Astrocyte (in vitro differentiated cells and primary cell): Measurements from ENCODE around the gene CLPSL1. TPM values are rescaled to one million over a fixed set of nuclear protein-coding genes. Genes with fewer than 3 reads are reported as not detected.

Experiments
- DNase-seq: peaks from one replicate; pipeline ENCODE4 v3.0.0-alpha.2; 2010; ENCODE audit warnings: low read depth
- FAIRE-seq: peaks from 2 replicates; lab custom pipeline; 2011; peaks lifted over from hg19 to GRCh38; lab: Jason Lieb, UNC
- H2AFZ ChIP-seq: 2 replicates; pipeline ENCODE4 v1.6.0; 2012; ENCODE audit warnings: low read depth, low read length, inconsistent platforms
- H3K27ac ChIP-seq: 2 replicates; pipeline ENCODE4 v1.5.1; 2011; ENCODE audit warnings: low read depth, low read length, inconsistent platforms
- H3K27me3 ChIP-seq: 2 replicates; pipeline ENCODE4 v1.6.0; 2011; ENCODE audit warnings: low read length, inconsistent platforms; ENCODE audit not compliant: insufficient read depth
- H3K36me3 ChIP-seq: 2 replicates; pipeline ENCODE4 v1.5.1; 2011; ENCODE audit warnings: low read length, inconsistent platforms; ENCODE audit not compliant: insufficient read depth
- H3K4me1 ChIP-seq: 2 replicates; pipeline ENCODE4 v1.5.1; 2011; ENCODE audit warnings: low read length, inconsistent platforms; ENCODE audit not compliant: insufficient read depth
- H3K4me2 ChIP-seq: 2 replicates; pipeline ENCODE4 v1.6.0; 2012; ENCODE audit warnings: low read length, inconsistent platforms
- H3K4me3 ChIP-seq: 2 replicates; pipeline ENCODE4 v1.5.1; 2011; ENCODE audit warnings: low read depth, mild to moderate bottlenecking, low read length, inconsistent platforms; ENCODE audit not compliant: insufficient read depth
- H3K79me2 ChIP-seq: 2 replicates; pipeline ENCODE4 v1.6.0; 2012; ENCODE audit warnings: mild to moderate bottlenecking, low read length, inconsistent platforms; ENCODE audit not compliant: insufficient read depth
- H3K9ac ChIP-seq: 2 replicates; pipeline ENCODE4 v1.6.0; 2012; ENCODE audit warnings: mild to moderate bottlenecking, low read length, inconsistent platforms
- H3K9me3 ChIP-seq: 2 replicates; pipeline ENCODE4 v1.5.1; 2012; ENCODE audit warnings: low read depth, mild to moderate bottlenecking, low read length, inconsistent platforms; ENCODE audit not compliant: insufficient read depth
- H4K20me1 ChIP-seq: 2 replicates; pipeline ENCODE4 v1.6.0; 2012; ENCODE audit warnings: low read length, inconsistent platforms; ENCODE audit not compliant: insufficient read depth
- H3K27ac Mint-ChIP-seq: one replicate; pipeline ENCODE4 v1.8.0; 2021; ENCODE audit warnings: mild to moderate bottlenecking, mixed read lengths; ENCODE audit not compliant: unreplicated experiment
- H3K27me3 Mint-ChIP-seq: one replicate; pipeline ENCODE4 v1.8.0; 2021; ENCODE audit warnings: low read depth, mixed read lengths; ENCODE audit not compliant: unreplicated experiment
- H3K36me3 Mint-ChIP-seq: one replicate; pipeline ENCODE4 v1.8.0; 2021; ENCODE audit warnings: low read depth, mixed read lengths; ENCODE audit not compliant: unreplicated experiment
- H3K4me1 Mint-ChIP-seq: one replicate; pipeline ENCODE4 v1.8.0; 2021; ENCODE audit warnings: low read depth, mixed read lengths; ENCODE audit not compliant: unreplicated experiment
- H3K4me3 Mint-ChIP-seq: one replicate; pipeline ENCODE4 v1.8.0; 2021; ENCODE audit warnings: mild to moderate bottlenecking, moderate library complexity, mixed read lengths; ENCODE audit not compliant: unreplicated experiment
- H3K9me3 Mint-ChIP-seq: one replicate; pipeline ENCODE4 v1.8.0; 2021; ENCODE audit warnings: mild to moderate bottlenecking, mixed read lengths; ENCODE audit not compliant: unreplicated experiment
- CTCF ChIP-seq: IDR thresholded peaks from 2 replicates; pipeline ENCODE4 v1.5.1; 2011; ENCODE audit warnings: low read depth, mild to moderate bottlenecking, inconsistent platforms, low read length, moderate library complexity; ENCODE audit not compliant: insufficient read depth
- EZH2 ChIP-seq: IDR thresholded peaks from 2 replicates; pipeline ENCODE4 v1.6.1; 2012; ENCODE audit warnings: mild to moderate bottlenecking, low read length, inconsistent platforms; ENCODE audit not compliant: insufficient read depth
- total RNA-seq: library from RNA; stranded (reverse); gene quantifications from 2 replicates; pipeline ENCODE4 v1.2.1, GENCODE V29; 2021

The CLPSL1 gene
- total RNA-seq, 1 donor from 2014 or later = not detected

GRCh38 chr6:35808688-35809087, 27.9 kb downstream of the CLPSL1 start:
- Histone ChIP-seq H3K4me1 (peaks cover 14% of the 10 kb centered on the region), H3K9ac (no peak overlapping the region), H3K4me3 (no peak overlapping the region), H3K27me3 (peaks cover 3% of the 10 kb centered on the region), H3K9me3 (no peaks in the 10 kb centered on the region), H4K20me1 (no peaks in the 10 kb centered on the region), H3K27ac (no peak overlapping the region), H3K36me3 (no peaks in the 10 kb centered on the region), H3K79me2 (no peaks in the 10 kb centered on the region), H3K4me2 (no peak overlapping the region), H2AFZ (no peak overlapping the region)
- DNase-seq (no peak), FAIRE-seq (no peak)
- H3K27me3 Mint-ChIP-seq = peaks cover 25% of the 10 kb centered on the region
- no peak overlapping the region for H3K4me3 Mint-ChIP-seq
- TF ChIP-seq EZH2 (no peak), CTCF (no peak)
- H3K9me3 Mint-ChIP-seq = no peaks in the 10 kb centered on the region
- peaks cover 8% of the 10 kb centered on the region for H3K4me1 Mint-ChIP-seq
- no peak overlapping the region for H3K27ac Mint-ChIP-seq
- H3K36me3 Mint-ChIP-seq = peaks cover 1% of the 10 kb centered on the region

GRCh38 chr6:35809809-35810208, 29.0 kb downstream of the CLPSL1 start:
- H3K4me2 ChIP-seq = no peak overlapping the region
- no peaks in the 10 kb centered on the region for H3K36me3 ChIP-seq
- TF ChIP-seq EZH2 = no peak
- TF ChIP-seq CTCF = no peak
- Mint-ChIP-seq H3K27ac (no peak overlapping the region), H3K4me3 (no peak overlapping the region), H3K36me3 (peaks cover under 1% of the 10 kb centered on the region), H3K4me1 (peaks cover 8% of the 10 kb centered on the region), H3K9me3 (no peaks in the 10 kb centered on the region), H3K27me3 (peaks cover 28% of the 10 kb centered on the region)
- no peak overlapping the region for H2AFZ ChIP-seq
- H3K9ac ChIP-seq = no peak overlapping the region
- no peak overlapping the region for H3K4me3 ChIP-seq
- peaks cover 3% of the 10 kb centered on the region for H3K27me3 ChIP-seq
- FAIRE-seq (no peak), DNase-seq (no peak)
- no peaks in the 10 kb centered on the region for H4K20me1 ChIP-seq
- H3K4me1 ChIP-seq = peaks cover 13% of the 10 kb centered on the region
- no peak overlapping the region for H3K27ac ChIP-seq
- no peaks in the 10 kb centered on the region for H3K79me2 ChIP-seq
- H3K9me3 ChIP-seq = no peaks in the 10 kb centered on the region

- H3K27ac Mint-ChIP-seq = peak overlapping the region; percentile 87
- no peak overlapping the region for H3K4me3 Mint-ChIP-seq
- H3K9me3 Mint-ChIP-seq = no peaks in the 10 kb centered on the region
- DNase-seq (peak; percentile 72), FAIRE-seq (no peak)
- Histone ChIP-seq H3K9me3 (no peaks in the 10 kb centered on the region), H3K4me1 (peaks cover 10% of the 10 kb centered on the region), H3K27ac (peak overlapping the region; percentile 21), H4K20me1 (no peaks in the 10 kb centered on the region), H3K36me3 (no peaks in the 10 kb centered on the region), H3K4me3 (no peak overlapping the region), H3K9ac (no peak overlapping the region), H3K27me3 (peaks cover 3% of the 10 kb centered on the region), H3K4me2 (peak overlapping the region; percentile 48), H2AFZ (peak overlapping the region; percentile 29), H3K79me2 (no peaks in the 10 kb centered on the region)
- TF ChIP-seq EZH2 (no peak), CTCF (no peak)
- peaks cover 24% of the 10 kb centered on the region for H3K27me3 Mint-ChIP-seq
- H3K4me1 Mint-ChIP-seq = peaks cover 8% of the 10 kb centered on the region
- peaks cover 1% of the 10 kb centered on the region for H3K36me3 Mint-ChIP-seq
Observed at GRCh38 chr6:35810971-35811698, 30.3 kb downstream of the CLPSL1 start.
